ENCODE measurements around the gene PLXNA1. TPM values are rescaled to one million over a fixed set of nuclear protein-coding genes. Genes with fewer than 3 reads are reported as not detected.

PLXNA1 gene
- total and polyA plus RNA-seq, 9 donors, result 9.2 to 47.2 (median 25.7) TPM

- DNase-seq, result no peak
- WGBS, 3 donors, result 91 to 96% (median 94%) methylated on average over 20 of the region's 20 CpGs
Measured at GRCh38 chr3:127018306-127018828, 35.5 kb downstream of the PLXNA1 start.

GRCh38 chr3:127019449-127019848, 36.5 kb downstream of the PLXNA1 start:
- WGBS, 3 donors, result 87 to 91% (median 88%) methylated on average over 8 of the region's 8 CpGs
- Histone ChIP-seq H3K27ac (no peak overlapping the region), H3K36me3 (no peaks in the 10 kb centered on the region), H3K4me1 (ENCODE audit: insufficient read depth) (no peaks in the 10 kb centered on the region), H3K27me3 (no peaks in the 10 kb centered on the region), H3K4me3 (no peak overlapping the region), H3K9me3 (no peaks in the 10 kb centered on the region)
- DNase-seq, result no peak
- intact Hi-C loops (cut with DNase I), result no loop called here
- TF ChIP-seq CTCF (IDR thresholded peaks at IDR 0.05) (no peak), EP300 (IDR thresholded peaks at IDR 0.05) (no peak)

More at GRCh38 chr3:127018306-127018828, 35.5 kb downstream of the PLXNA1 start:
- no peak overlapping the region for H3K27ac ChIP-seq
- H3K27me3 ChIP-seq, result no peaks in the 10 kb centered on the region
- TF ChIP-seq CTCF (IDR thresholded peaks at IDR 0.05) (no peak), EP300 (IDR thresholded peaks at IDR 0.05) (no peak), POLR2A (IDR thresholded peaks at IDR 0.05) (no peak)
- H3K9me3 ChIP-seq, result no peaks in the 10 kb centered on the region
- H3K36me3 ChIP-seq, result no peaks in the 10 kb centered on the region
- H3K4me3 ChIP-seq, result no peak overlapping the region
- no peaks in the 10 kb centered on the region for H3K4me1 ChIP-seq (ENCODE audit: insufficient read depth)
- intact Hi-C loops (cut with DNase I), result no loop called here

GRCh38 chr3:127020543-127020942, 37.6 kb downstream of the PLXNA1 start:
- H3K4me1 ChIP-seq (ENCODE audit: insufficient read depth), result no peaks in the 10 kb centered on the region
- no peak for DNase-seq
- no peak overlapping the region for H3K4me3 ChIP-seq
- TF ChIP-seq CTCF (IDR thresholded peaks at IDR 0.05), result no peak
- no peak for TF ChIP-seq POLR2A (IDR thresholded peaks at IDR 0.05)
- TF ChIP-seq EP300 (IDR thresholded peaks at IDR 0.05), result no peak
- H3K9me3 ChIP-seq, result no peaks in the 10 kb centered on the region
- intact Hi-C loops (cut with DNase I), result no loop called here
- 85 to 93% (median 88%) methylated on average over 12 to 13 of the region's 13 CpGs for WGBS, 3 donors
- H3K36me3 ChIP-seq, result no peaks in the 10 kb centered on the region
- no peak overlapping the region for H3K27ac ChIP-seq
- H3K27me3 ChIP-seq, result no peaks in the 10 kb centered on the region

- Histone ChIP-seq H3K4me3 (no peak overlapping the region), H3K4me1 (ENCODE audit: insufficient read depth) (no peaks in the 10 kb centered on the region), H3K9me3 (no peaks in the 10 kb centered on the region), H3K27ac (no peak overlapping the region), H3K36me3 (no peaks in the 10 kb centered on the region), H3K27me3 (no peaks in the 10 kb centered on the region)
- WGBS, 3 donors, result 72 to 79% (median 75%) methylated on average over 6 to 7 of the region's 7 CpGs
- TF ChIP-seq EP300 (IDR thresholded peaks at IDR 0.05), result no peak
- TF ChIP-seq POLR2A (IDR thresholded peaks at IDR 0.05), result no peak
- no peak for TF ChIP-seq CTCF (IDR thresholded peaks at IDR 0.05)
- intact Hi-C loops (cut with DNase I), result no loop called here
- no peak for DNase-seq
Measured at GRCh38 chr3:127022849-127023248, 39.9 kb downstream of the PLXNA1 start.

Data from ovary (tissue), 9 donors.